Epithelial cell of proximal tubule (primary cell): Measurements from ENCODE around the gene IKZF4. TPM values are rescaled to one million over a fixed set of nuclear protein-coding genes. Genes with fewer than 3 reads are reported as not detected.

Experiments
- DNase-seq: peaks from one replicate; pipeline ENCODE4 v3.0.0-alpha.2; 2011; ENCODE audit warnings: low read depth
- H3K4me3 ChIP-seq: 2 replicates; pipeline ENCODE4 v1.5.1; 2011; ENCODE audit warnings: low read depth, mild to moderate bottlenecking, low read length
- total RNA-seq: library from RNA; depleted of rRNA; stranded (reverse); fragments of >200 nt; gene quantifications from 2 replicates; pipeline ENCODE4 v1.2.3, GENCODE V29; 2015
- TF ChIP-seq, protein P1 (sequence below): conservative IDR thresholded peaks from 2 replicates; pipeline ENCODE4 v1.5.1; 2012; ENCODE audit warnings: low read depth, mild to moderate bottlenecking, low read length

IKZF4 gene
- total RNA-seq, 1 donor from 2014 or later, result 3.1 TPM

DNA sequence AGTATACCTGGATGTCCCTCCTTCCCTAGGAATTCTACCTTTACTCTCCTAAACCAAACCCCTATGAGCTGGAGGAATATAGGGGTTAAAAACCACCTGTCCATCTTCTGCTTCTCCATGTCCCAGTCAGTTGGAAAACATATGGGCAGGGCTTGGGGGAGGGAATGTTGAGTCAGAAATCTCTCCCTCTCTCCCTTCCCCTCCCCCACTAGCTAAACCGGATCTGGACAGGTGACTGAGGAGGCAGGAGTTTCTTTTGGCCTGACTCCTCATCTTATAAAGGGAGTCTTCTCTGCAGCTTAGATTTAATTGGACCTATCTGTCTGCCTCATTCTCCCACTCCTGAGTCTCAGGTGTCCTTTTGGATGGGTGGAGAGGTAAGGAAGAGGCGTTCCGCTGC lies 65.3 kb downstream of the IKZF4 start:
- no peak overlapping the region for H3K4me3 ChIP-seq
- TF ChIP-seq, protein P1, sequence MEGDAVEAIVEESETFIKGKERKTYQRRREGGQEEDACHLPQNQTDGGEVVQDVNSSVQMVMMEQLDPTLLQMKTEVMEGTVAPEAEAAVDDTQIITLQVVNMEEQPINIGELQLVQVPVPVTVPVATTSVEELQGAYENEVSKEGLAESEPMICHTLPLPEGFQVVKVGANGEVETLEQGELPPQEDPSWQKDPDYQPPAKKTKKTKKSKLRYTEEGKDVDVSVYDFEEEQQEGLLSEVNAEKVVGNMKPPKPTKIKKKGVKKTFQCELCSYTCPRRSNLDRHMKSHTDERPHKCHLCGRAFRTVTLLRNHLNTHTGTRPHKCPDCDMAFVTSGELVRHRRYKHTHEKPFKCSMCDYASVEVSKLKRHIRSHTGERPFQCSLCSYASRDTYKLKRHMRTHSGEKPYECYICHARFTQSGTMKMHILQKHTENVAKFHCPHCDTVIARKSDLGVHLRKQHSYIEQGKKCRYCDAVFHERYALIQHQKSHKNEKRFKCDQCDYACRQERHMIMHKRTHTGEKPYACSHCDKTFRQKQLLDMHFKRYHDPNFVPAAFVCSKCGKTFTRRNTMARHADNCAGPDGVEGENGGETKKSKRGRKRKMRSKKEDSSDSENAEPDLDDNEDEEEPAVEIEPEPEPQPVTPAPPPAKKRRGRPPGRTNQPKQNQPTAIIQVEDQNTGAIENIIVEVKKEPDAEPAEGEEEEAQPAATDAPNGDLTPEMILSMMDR, result no peak
- no peak for DNase-seq

DNA sequence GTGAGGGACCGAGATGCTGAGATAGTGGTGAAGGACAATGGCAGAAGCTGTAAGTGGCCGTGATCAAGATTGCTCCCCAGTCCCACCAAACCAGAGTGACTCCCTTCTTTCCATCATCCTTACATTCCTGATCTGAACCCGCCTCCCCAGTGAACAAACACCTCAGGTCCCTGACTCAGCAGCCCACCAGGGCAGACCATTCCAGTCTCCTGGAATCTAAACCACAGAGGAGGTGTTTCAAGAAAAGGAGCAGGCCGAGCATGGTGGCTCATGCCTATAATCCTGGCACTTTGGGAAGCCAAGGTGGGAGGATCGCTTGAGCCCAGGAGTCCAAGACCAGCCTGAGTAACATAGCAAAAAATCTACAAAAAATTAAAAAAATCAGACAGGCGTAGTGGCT lies 65.8 kb downstream of the IKZF4 start:
- DNase-seq, result no peak
- TF ChIP-seq, protein P1, result no peak
- no peak overlapping the region for H3K4me3 ChIP-seq

DNA sequence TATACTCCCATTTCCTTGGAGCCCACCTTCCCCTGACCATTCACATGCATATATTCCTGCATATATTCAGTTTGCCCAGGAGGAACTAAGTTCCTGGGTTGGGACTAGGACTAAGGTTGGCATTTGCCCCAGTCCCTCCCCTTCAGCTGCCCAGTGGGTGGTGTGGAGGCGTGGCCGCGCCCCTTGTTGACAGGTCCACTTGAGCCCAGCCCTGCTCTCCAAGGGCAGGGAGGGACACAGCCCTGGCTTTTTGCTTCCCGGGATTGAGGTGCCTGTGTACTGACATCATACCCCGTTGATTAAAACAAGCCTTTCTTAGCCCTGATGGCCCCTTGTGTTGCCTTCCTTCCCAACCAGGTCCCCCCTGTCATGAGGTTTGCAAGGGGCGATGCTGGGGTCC lies 66.4 kb downstream of the IKZF4 start:
- TF ChIP-seq, protein P1, result no peak
- no peak for DNase-seq

More for the DNA sequence above, 66.4 kb downstream of the IKZF4 start:
- no peak overlapping the region for H3K4me3 ChIP-seq

Other genes starting within 250 kb of the IKZF4 start
- 155 and 203 TPM in 2 replicates for gene SARNP, start 203.3 kb upstream of the IKZF4 start, total RNA-seq
- 40.5 and 47.1 TPM in 2 replicates for gene ORMDL2, start 203.0 kb upstream of the IKZF4 start, total RNA-seq
- 24.7 and 41.5 TPM in 2 replicates for gene DNAJC14, start 191.5 kb upstream of the IKZF4 start, total RNA-seq
- gene MMP19, start 178.1 kb upstream of the IKZF4 start, total RNA-seq, result 1.2 and 1.3 TPM in 2 replicates
- gene PYM1, start 93.1 kb upstream of the IKZF4 start, total RNA-seq, result 49.2 and 56.0 TPM in 2 replicates
- gene DGKA, start 89.9 kb upstream of the IKZF4 start, total RNA-seq, result 44.3 and 272 TPM in 2 replicates
- 1.4 and 3.7 TPM in 2 replicates for gene PMEL, start 55.0 kb upstream of the IKZF4 start, total RNA-seq
- 62.0 and 81.2 TPM in 2 replicates for gene CDK2, start 54.2 kb upstream of the IKZF4 start, total RNA-seq
- gene RAB5B, start 47.0 kb upstream of the IKZF4 start, total RNA-seq, result 50.1 and 61.5 TPM in 2 replicates
- gene SUOX, start 23.8 kb upstream of the IKZF4 start, total RNA-seq, result 12.9 and 15.7 TPM in 2 replicates
- gene RPS26, start 20.9 kb downstream of the IKZF4 start, total RNA-seq, result 3,534 and 3,636 TPM in 2 replicates
- gene ERBB3, start 59.1 kb downstream of the IKZF4 start, total RNA-seq, result 14.3 and 24.2 TPM in 2 replicates
- 230 and 332 TPM in 2 replicates for gene PA2G4, start 83.5 kb downstream of the IKZF4 start, total RNA-seq
- 3,901 and 5,792 TPM in 2 replicates for gene RPL41, start 95.6 kb downstream of the IKZF4 start, total RNA-seq
- gene ZC3H10, start 97.2 kb downstream of the IKZF4 start, total RNA-seq, result 1.8 and 2.7 TPM in 2 replicates
- 384 and 464 TPM in 2 replicates for gene ESYT1, start 107.2 kb downstream of the IKZF4 start, total RNA-seq
- 119 and 133 TPM in 2 replicates for gene MYL6B, start 131.5 kb downstream of the IKZF4 start, total RNA-seq
- gene MYL6, start 137.3 kb downstream of the IKZF4 start, total RNA-seq, result 3,822 and 3,955 TPM in 2 replicates
- gene SMARCC2, start 168.4 kb downstream of the IKZF4 start, total RNA-seq, result 34.9 and 43.9 TPM in 2 replicates
- 25.1 and 48.4 TPM in 2 replicates for gene RNF41, start 200.9 kb downstream of the IKZF4 start, total RNA-seq
- gene NABP2, start 203.3 kb downstream of the IKZF4 start, total RNA-seq, result 22.7 and 60.8 TPM in 2 replicates
- gene SLC39A5, start 209.0 kb downstream of the IKZF4 start, total RNA-seq, result not detected in 2 replicates
- gene ANKRD52, start 237.3 kb downstream of the IKZF4 start, total RNA-seq, result 29.6 and 31.3 TPM in 2 replicates
- gene COQ10A, start 245.9 kb downstream of the IKZF4 start, total RNA-seq, result 10.9 and 18.8 TPM in 2 replicates